ENCODE results near the gene FBXL13.

FBXL13 gene

GRCh38 chr7:102823390-102824119, 251.0 kb downstream of the FBXL13 start:
- H3K27ac ChIP-seq = no peak overlapping the region
- no peak for TF ChIP-seq CTCF (conservative IDR thresholded peaks at IDR 0.05)

- no peak overlapping the region for H3K27ac ChIP-seq
- no peak for TF ChIP-seq CTCF (conservative IDR thresholded peaks at IDR 0.05)
These were observed 252.4 kb downstream of the FBXL13 start for GRCh38 chr7:102821994-102822747.

GRCh38 chr7:102819151-102819550, 255.4 kb downstream of the FBXL13 start:
- no peak for TF ChIP-seq CTCF (conservative IDR thresholded peaks at IDR 0.05)

GRCh38 chr7:102817616-102818573, 256.7 kb downstream of the FBXL13 start:
- no peak overlapping the region for H3K27ac ChIP-seq
- TF ChIP-seq CTCF (conservative IDR thresholded peaks at IDR 0.05) = no peak

More at GRCh38 chr7:102819151-102819550, 255.4 kb downstream of the FBXL13 start:
- no peak overlapping the region for H3K27ac ChIP-seq

- TF ChIP-seq CTCF (conservative IDR thresholded peaks at IDR 0.05) = no peak
- no peak overlapping the region for H3K27ac ChIP-seq
These were observed 260.5 kb downstream of the FBXL13 start for GRCh38 chr7:102814025-102814471.

GRCh38 chr7:102813191-102814024, 261.2 kb downstream of the FBXL13 start:
- no peak for TF ChIP-seq CTCF (conservative IDR thresholded peaks at IDR 0.05)
- H3K27ac ChIP-seq = no peak overlapping the region
